Measurements from ENCODE around the gene CD2.

GRCh38 chr1:116795482-116795829 is 41.2 kb downstream of the CD2 start:
- TF ChIP-seq, protein P1, sequence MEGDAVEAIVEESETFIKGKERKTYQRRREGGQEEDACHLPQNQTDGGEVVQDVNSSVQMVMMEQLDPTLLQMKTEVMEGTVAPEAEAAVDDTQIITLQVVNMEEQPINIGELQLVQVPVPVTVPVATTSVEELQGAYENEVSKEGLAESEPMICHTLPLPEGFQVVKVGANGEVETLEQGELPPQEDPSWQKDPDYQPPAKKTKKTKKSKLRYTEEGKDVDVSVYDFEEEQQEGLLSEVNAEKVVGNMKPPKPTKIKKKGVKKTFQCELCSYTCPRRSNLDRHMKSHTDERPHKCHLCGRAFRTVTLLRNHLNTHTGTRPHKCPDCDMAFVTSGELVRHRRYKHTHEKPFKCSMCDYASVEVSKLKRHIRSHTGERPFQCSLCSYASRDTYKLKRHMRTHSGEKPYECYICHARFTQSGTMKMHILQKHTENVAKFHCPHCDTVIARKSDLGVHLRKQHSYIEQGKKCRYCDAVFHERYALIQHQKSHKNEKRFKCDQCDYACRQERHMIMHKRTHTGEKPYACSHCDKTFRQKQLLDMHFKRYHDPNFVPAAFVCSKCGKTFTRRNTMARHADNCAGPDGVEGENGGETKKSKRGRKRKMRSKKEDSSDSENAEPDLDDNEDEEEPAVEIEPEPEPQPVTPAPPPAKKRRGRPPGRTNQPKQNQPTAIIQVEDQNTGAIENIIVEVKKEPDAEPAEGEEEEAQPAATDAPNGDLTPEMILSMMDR (IDR thresholded peaks at IDR 0.05) = no peak
- TF ChIP-seq POLR2A (IDR thresholded peaks at IDR 0.05) (no peak), POLR2AphosphoS5 (IDR thresholded peaks at IDR 0.05) (no peak), EP300 (IDR thresholded peaks at IDR 0.05) (no peak)
